CD14-positive monocyte (primary cell): ENCODE measurements around the gene FABP1. TPM values are rescaled to one million over a fixed set of nuclear protein-coding genes. Genes with fewer than 3 reads are reported as not detected.

Experiments used
- DNase-seq, 3 donors: peaks; one replicate each; pipeline ENCODE4 v3.0.0-alpha.2; 2011 to 2022
- H2AFZ ChIP-seq: 2 replicates; pipeline ENCODE4 v1.6.0; 2012; ENCODE audit warnings: mild to moderate bottlenecking, low read depth, low read length, inconsistent platforms; ENCODE audit not compliant: insufficient read depth, poor library complexity, severe bottlenecking
- H3K27ac ChIP-seq, 2 donors: 1 replicate in 1 of 2; 2 replicates in 1 of 2; pipeline ENCODE4 v1.5.1; 2012 to 2013; ENCODE audit warnings: low read length in 2 of 2, control low read depth in 1 of 2, inconsistent platforms in 1 of 2, low read depth in 1 of 2, mild to moderate bottlenecking in 1 of 2
- H3K27me3 ChIP-seq, 2 donors: one replicate each; pipeline versions ENCODE4 v1.6.0 to v1.6.1; 2011 to 2013; ENCODE audit warnings: low read length in 2 of 2; ENCODE audit not compliant: control insufficient read depth in 2 of 2, insufficient read depth in 2 of 2
- H3K36me3 ChIP-seq, 2 donors: replicated peaks in 1 of 2; 1 replicate in 1 of 2; 2 replicates in 1 of 2; pipeline versions ENCODE4 v1.5.1 to v1.6.1; 2012 to 2013; ENCODE audit warnings: low read length in 2 of 2, control low read depth in 1 of 2, inconsistent platforms in 1 of 2, mild to moderate bottlenecking in 1 of 2; ENCODE audit not compliant: insufficient read depth in 2 of 2, control insufficient read depth in 1 of 2
- H3K4me1 ChIP-seq, 2 donors: 1 replicate in 1 of 2; 2 replicates in 1 of 2; pipeline versions ENCODE4 v1.5.1 to v1.6.1; 2012 to 2013; ENCODE audit warnings: low read length in 2 of 2, control low read depth in 1 of 2, inconsistent platforms in 1 of 2, mild to moderate bottlenecking in 1 of 2, moderate library complexity in 1 of 2; ENCODE audit not compliant: insufficient read depth in 2 of 2, control insufficient read depth in 1 of 2
- H3K4me2 ChIP-seq: replicated peaks from 2 replicates; pipeline ENCODE3; 2012; ENCODE audit warnings: low read length, moderate library complexity, mild to moderate bottlenecking; ENCODE audit not compliant: poor library complexity, severe bottlenecking; ENCODE audit errors: extremely low read depth
- H3K4me3 ChIP-seq, 3 experiments: fragments of 200-600 bp in 1 of 3; sonication (generic) in 1 of 3; replicated peaks in 1 of 3; 1 replicate in 2 of 3; 2 replicates in 1 of 3; pipeline ENCODE4 v1.5.1; 2011 to 2013; ENCODE audit warnings: low read length in 3 of 3, mild to moderate bottlenecking in 3 of 3, control low read depth in 2 of 3, low read depth in 2 of 3, inconsistent platforms in 1 of 3, moderate library complexity in 1 of 3
- H3K79me2 ChIP-seq: 2 replicates; pipeline ENCODE4 v1.6.0; 2012; ENCODE audit warnings: mild to moderate bottlenecking, control low read depth, inconsistent platforms, low read length, moderate library complexity; ENCODE audit not compliant: insufficient read depth
- H3K9ac ChIP-seq: 2 replicates; pipeline ENCODE4 v1.6.0; 2017; ENCODE audit warnings: low read length, mild to moderate bottlenecking; ENCODE audit not compliant: insufficient read depth, poor library complexity, severe bottlenecking
- H3K9me3 ChIP-seq, 2 donors: replicated peaks in 1 of 2; 1 replicate in 1 of 2; 2 replicates in 1 of 2; pipeline versions ENCODE4 v1.5.1 to v1.6.1; 2012 to 2013; ENCODE audit warnings: low read length in 2 of 2, control low read depth in 1 of 2; ENCODE audit not compliant: control insufficient read depth in 1 of 2, insufficient read depth in 1 of 2
- H4K20me1 ChIP-seq: 2 replicates; pipeline ENCODE4 v1.6.0; 2012; ENCODE audit warnings: mild to moderate bottlenecking, low read length, control low read depth, moderate library complexity; ENCODE audit not compliant: insufficient read depth
- H3K27ac Mint-ChIP-seq, 7 donors: one replicate each; pipeline ENCODE4 v1.8.0; 2020; ENCODE audit warnings: mild to moderate bottlenecking in 7 of 7, mixed read lengths in 7 of 7, moderate library complexity in 6 of 7, inconsistent platforms in 2 of 7
- H3K27me3 Mint-ChIP-seq, 3 donors: one replicate each; pipeline ENCODE4 v1.8.0; 2021 to 2022; ENCODE audit warnings: low read depth in 3 of 3, mild to moderate bottlenecking in 3 of 3, mixed read lengths in 3 of 3, moderate library complexity in 3 of 3, inconsistent platforms in 1 of 3
- H3K36me3 Mint-ChIP-seq, 2 donors: one replicate each; pipeline ENCODE4 v1.8.0; 2020; ENCODE audit warnings: mixed read lengths in 2 of 2, inconsistent platforms in 1 of 2, mild to moderate bottlenecking in 1 of 2
- H3K4me1 Mint-ChIP-seq: one replicate; pipeline ENCODE4 v1.8.0; 2020; ENCODE audit warnings: mild to moderate bottlenecking, mixed read lengths
- H3K4me3 Mint-ChIP-seq, 2 donors: one replicate each; pipeline ENCODE4 v1.8.0; 2020; ENCODE audit warnings: mild to moderate bottlenecking in 2 of 2, mixed read lengths in 2 of 2, moderate library complexity in 1 of 2
- H3K9me3 Mint-ChIP-seq, 7 donors: one replicate each; pipeline ENCODE4 v1.8.0; 2020 to 2022; ENCODE audit warnings: mixed read lengths in 7 of 7, mild to moderate bottlenecking in 6 of 7, moderate library complexity in 6 of 7, inconsistent platforms in 2 of 7
- WGBS: methylation state at CpG from one replicate; pipeline ENCODE4 v1.1.5; 2013; ENCODE audit warnings: missing lambda C conversion rate; ENCODE audit not compliant: insufficient coverage; 5-methylcytosine and 5-hydroxymethylcytosine counted together
- intact Hi-C, 2 donors: fragments of 100-400 bp; cut with micrococcal nuclease; formaldehyde crosslinking; loops; one replicate each; pipeline versions ENCODE4 v1.15.0 to v1.15.1; 2023
- polyA plus RNA-seq, 3 donors: library from polyadenylated mRNA; depleted of rRNA in 1 of 3; unstranded in 2 of 3; stranded (reverse) in 1 of 3; fragments of 300-500 nt in 2 of 3; fragments of >200 nt in 1 of 3; fragmentation: Illumina TruSeq in 2 of 3; gene quantifications; 1 replicate in 2 of 3; 2 replicates in 1 of 3; pipeline ENCODE4 v1.2.3, GENCODE V29; 2012 to 2021
- TF ChIP-seq, protein P1 (sequence below): fragments of 200-600 bp; IDR thresholded peaks from one replicate; pipeline ENCODE4 v1.8.0; 2022; ENCODE audit warnings: antibody characterized with exemption, mild to moderate bottlenecking

FABP1 gene
- polyA plus RNA-seq, 3 donors = not detected

DNA sequence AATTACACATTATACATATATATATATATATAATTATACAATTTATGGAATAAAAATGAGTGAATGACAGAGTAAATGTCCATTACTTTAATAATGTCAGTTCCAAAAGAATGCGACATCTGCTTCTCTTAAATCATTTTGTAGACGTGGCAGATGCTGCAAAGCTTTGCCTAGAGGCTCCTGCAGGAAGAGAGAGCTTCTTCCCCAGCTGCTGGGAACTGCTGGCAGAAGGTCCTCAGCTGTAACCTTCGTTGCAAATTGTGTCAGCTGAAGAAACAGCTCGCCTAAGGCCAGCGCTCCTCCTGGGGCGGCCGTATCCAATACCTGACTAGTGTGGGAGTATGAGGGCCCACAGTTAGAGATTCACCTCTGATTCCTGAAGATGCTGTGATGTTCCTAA, 32.7 kb upstream of the FABP1 start:
- H3K9me3 ChIP-seq = no peaks in the 10 kb centered on the region
- no peak overlapping the region for H3K4me2 ChIP-seq
- WGBS = 84% methylated on average over 6 of the region's 7 CpGs
- no peak overlapping the region for H3K4me3 ChIP-seq
- no peak overlapping the region for H3K27ac ChIP-seq
- Mint-ChIP-seq H3K4me3 (no peak overlapping the region), H3K4me1 (no peaks in the 10 kb centered on the region), H3K36me3 (no peaks in the 10 kb centered on the region), H3K27me3 (peaks cover 0 to 1% (median 0%) of the 10 kb centered on the region in 3 donors), H3K27ac (no peak overlapping the region), H3K9me3 (no peaks in the 10 kb centered on the region)
- DNase-seq = no peak
- H3K9ac ChIP-seq = no peak overlapping the region
- no peak overlapping the region for H2AFZ ChIP-seq
- intact Hi-C loops = loop anchor here in 1 of 2 donors (2.0 kb wide), 1 partner anchor 100 kb away; no protein-coding TSS in a partner anchor
- TF ChIP-seq, protein P1, sequence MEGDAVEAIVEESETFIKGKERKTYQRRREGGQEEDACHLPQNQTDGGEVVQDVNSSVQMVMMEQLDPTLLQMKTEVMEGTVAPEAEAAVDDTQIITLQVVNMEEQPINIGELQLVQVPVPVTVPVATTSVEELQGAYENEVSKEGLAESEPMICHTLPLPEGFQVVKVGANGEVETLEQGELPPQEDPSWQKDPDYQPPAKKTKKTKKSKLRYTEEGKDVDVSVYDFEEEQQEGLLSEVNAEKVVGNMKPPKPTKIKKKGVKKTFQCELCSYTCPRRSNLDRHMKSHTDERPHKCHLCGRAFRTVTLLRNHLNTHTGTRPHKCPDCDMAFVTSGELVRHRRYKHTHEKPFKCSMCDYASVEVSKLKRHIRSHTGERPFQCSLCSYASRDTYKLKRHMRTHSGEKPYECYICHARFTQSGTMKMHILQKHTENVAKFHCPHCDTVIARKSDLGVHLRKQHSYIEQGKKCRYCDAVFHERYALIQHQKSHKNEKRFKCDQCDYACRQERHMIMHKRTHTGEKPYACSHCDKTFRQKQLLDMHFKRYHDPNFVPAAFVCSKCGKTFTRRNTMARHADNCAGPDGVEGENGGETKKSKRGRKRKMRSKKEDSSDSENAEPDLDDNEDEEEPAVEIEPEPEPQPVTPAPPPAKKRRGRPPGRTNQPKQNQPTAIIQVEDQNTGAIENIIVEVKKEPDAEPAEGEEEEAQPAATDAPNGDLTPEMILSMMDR = no peak
- no peaks in the 10 kb centered on the region for H3K4me1 ChIP-seq
- H3K79me2 ChIP-seq = no peaks in the 10 kb centered on the region
- no peaks in the 10 kb centered on the region for H3K36me3 ChIP-seq
- H4K20me1 ChIP-seq = no peaks in the 10 kb centered on the region
- H3K27me3 ChIP-seq = no peaks in the 10 kb centered on the region

DNA sequence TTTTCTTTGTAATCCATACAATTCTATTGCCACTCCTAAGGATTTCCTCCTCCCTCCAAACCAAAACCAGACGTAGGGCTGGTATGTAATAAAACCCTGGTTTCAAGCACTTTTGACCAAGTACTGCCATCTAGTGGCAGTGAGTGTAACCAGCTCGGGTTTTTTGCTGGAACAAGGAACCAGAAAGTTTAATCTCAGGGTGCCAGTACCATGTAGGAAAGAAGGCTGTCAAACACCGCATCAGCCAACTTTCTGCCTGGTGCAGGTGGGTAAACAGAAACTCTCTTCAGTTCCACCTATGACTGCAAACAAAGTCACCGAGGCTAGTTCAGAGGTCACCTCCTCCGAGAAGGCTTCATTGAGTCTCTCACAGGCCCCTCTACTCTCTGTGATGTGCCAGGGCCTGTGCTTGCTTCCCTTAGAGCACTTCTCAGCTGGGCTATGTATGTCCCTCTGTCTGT, 32.1 kb upstream of the FABP1 start:
- Mint-ChIP-seq H3K36me3 (no peaks in the 10 kb centered on the region), H3K27ac (no peak overlapping the region), H3K4me1 (no peaks in the 10 kb centered on the region), H3K27me3 (peaks cover 0 to 1% (median 0%) of the 10 kb centered on the region in 3 donors), H3K9me3 (no peaks in the 10 kb centered on the region), H3K4me3 (no peak overlapping the region)
- Histone ChIP-seq H3K4me2 (no peak overlapping the region), H3K4me1 (no peaks in the 10 kb centered on the region), H3K79me2 (no peaks in the 10 kb centered on the region), H3K36me3 (no peaks in the 10 kb centered on the region), H3K27me3 (no peaks in the 10 kb centered on the region), H3K9me3 (no peaks in the 10 kb centered on the region), H4K20me1 (no peaks in the 10 kb centered on the region), H2AFZ (no peak overlapping the region), H3K27ac (no peak overlapping the region), H3K4me3 (no peak overlapping the region), H3K9ac (no peak overlapping the region)
- DNase-seq = peak; percentile 33 to 67 (median 53)
- intact Hi-C loops = loop anchor here in 1 of 2 donors (2.0 kb wide), 1 partner anchor 99 kb away; no protein-coding TSS in a partner anchor
- TF ChIP-seq, protein P1 = peak; percentile 87
- WGBS = 0% methylated on average over 2 of the region's 5 CpGs
